Measurements from ENCODE around the gene LCA5L.
"Not testable (repeated sequence)": the region's sequence is repeated elsewhere in the genome, so short reads cannot be mapped to it uniquely, and the experiment has no call there.

Gene LCA5L

GRCh38 chr21:39429445-39429844 lies 16.1 kb downstream of the LCA5L start:
- DNase-seq (ENCODE audit: low read depth, low spot score), result no peak
- in situ Hi-C loops (cut with HindIII; ENCODE audit: low sequenced_read_pairs), result no loop called here
- TF ChIP-seq CTCF (IDR thresholded peaks at IDR 0.05; ENCODE audit: low read depth, low read length), result no peak
- no peak overlapping the region for H3K4me3 ChIP-seq (ENCODE audit: low read depth, low read length)

- no peak for DNase-seq (ENCODE audit: low read depth, low spot score)
- in situ Hi-C loops (cut with HindIII; ENCODE audit: low sequenced_read_pairs), result no loop called here
- no peak for TF ChIP-seq CTCF (IDR thresholded peaks at IDR 0.05; ENCODE audit: low read depth, low read length)
- H3K4me3 ChIP-seq (ENCODE audit: low read depth, low read length), result no peak overlapping the region
Observed at GRCh38 chr21:39422527-39423241, 22.9 kb downstream of the LCA5L start.

GRCh38 chr21:39419204-39419603 lies 26.4 kb downstream of the LCA5L start:
- H3K4me3 ChIP-seq (ENCODE audit: low read depth, low read length); DNase-seq (ENCODE audit: low read depth, low spot score); in situ Hi-C loops (cut with HindIII; ENCODE audit: low sequenced_read_pairs): not testable (repeated sequence)

- no peak for DNase-seq (ENCODE audit: low read depth, low spot score)
- TF ChIP-seq CTCF (IDR thresholded peaks at IDR 0.05; ENCODE audit: low read depth, low read length), result no peak
- in situ Hi-C loops (cut with HindIII; ENCODE audit: low sequenced_read_pairs), result no loop called here
- H3K4me3 ChIP-seq (ENCODE audit: low read depth, low read length), result no peak overlapping the region
Observed at GRCh38 chr21:39406065-39406464, 39.5 kb downstream of the LCA5L start.

GRCh38 chr21:39400173-39400572 lies 45.4 kb downstream of the LCA5L start:
- in situ Hi-C loops (cut with HindIII; ENCODE audit: low sequenced_read_pairs), result no loop called here
- DNase-seq (ENCODE audit: low read depth, low spot score), result no peak
- TF ChIP-seq CTCF (IDR thresholded peaks at IDR 0.05; ENCODE audit: low read depth, low read length), result no peak
- H3K4me3 ChIP-seq (ENCODE audit: low read depth, low read length), result no peak overlapping the region

- no peak overlapping the region for H3K4me3 ChIP-seq (ENCODE audit: low read depth, low read length)
- in situ Hi-C loops (cut with HindIII; ENCODE audit: low sequenced_read_pairs), result no loop called here
- TF ChIP-seq CTCF (IDR thresholded peaks at IDR 0.05; ENCODE audit: low read depth, low read length), result no peak
- DNase-seq (ENCODE audit: low read depth, low spot score), result no peak
Observed at GRCh38 chr21:39397646-39398385, 47.8 kb downstream of the LCA5L start.

GRCh38 chr21:39392981-39393380 lies 52.6 kb downstream of the LCA5L start:
- in situ Hi-C loops (cut with HindIII; ENCODE audit: low sequenced_read_pairs), result no loop called here
- DNase-seq (ENCODE audit: low read depth, low spot score), result no peak
- TF ChIP-seq CTCF (IDR thresholded peaks at IDR 0.05; ENCODE audit: low read depth, low read length), result no peak

More at GRCh38 chr21:39392981-39393380, 52.6 kb downstream of the LCA5L start:
- H3K4me3 ChIP-seq (ENCODE audit: low read depth, low read length), result no peak overlapping the region
